ENCODE data around the gene KIDINS220. TPM values are rescaled to one million over a fixed set of nuclear protein-coding genes. Genes with fewer than 3 reads are reported as not detected.

The KIDINS220 gene
- total RNA-seq, 1 donor from 2014 or later, result 101 TPM

GRCh38 chr2:8870441-8870840 is 33.0 kb upstream of the KIDINS220 start:
- Mint-ChIP-seq H3K36me3 (ENCODE audit: unreplicated experiment) (peaks cover 23% of the 10 kb centered on the region), H3K9me3 (ENCODE audit: unreplicated experiment) (no peaks in the 10 kb centered on the region), H3K4me1 (ENCODE audit: unreplicated experiment) (peaks cover 6% of the 10 kb centered on the region), H3K27me3 (ENCODE audit: unreplicated experiment) (no peaks in the 10 kb centered on the region), H3K4me3 (ENCODE audit: unreplicated experiment) (no peak overlapping the region), H3K27ac (ENCODE audit: unreplicated experiment) (no peak overlapping the region)
- no peak for DNase-seq (ENCODE audit: extremely low spot score, unreplicated experiment)
- TF ChIP-seq CTCF (IDR thresholded peaks at IDR 0.05), result no peak

GRCh38 chr2:8867363-8867762 is 29.9 kb upstream of the KIDINS220 start:
- Mint-ChIP-seq H3K9me3 (ENCODE audit: unreplicated experiment) (no peaks in the 10 kb centered on the region), H3K4me1 (ENCODE audit: unreplicated experiment) (no peaks in the 10 kb centered on the region), H3K27me3 (ENCODE audit: unreplicated experiment) (no peaks in the 10 kb centered on the region), H3K36me3 (ENCODE audit: unreplicated experiment) (peaks cover 42% of the 10 kb centered on the region), H3K4me3 (ENCODE audit: unreplicated experiment) (no peak overlapping the region), H3K27ac (ENCODE audit: unreplicated experiment) (no peak overlapping the region)
- no peak for DNase-seq (ENCODE audit: extremely low spot score, unreplicated experiment)
- no peak for TF ChIP-seq CTCF (IDR thresholded peaks at IDR 0.05)

GRCh38 chr2:8863331-8863953 is 26.0 kb upstream of the KIDINS220 start:
- Mint-ChIP-seq H3K4me1 (ENCODE audit: unreplicated experiment) (peaks cover 2% of the 10 kb centered on the region), H3K27ac (ENCODE audit: unreplicated experiment) (no peak overlapping the region), H3K27me3 (ENCODE audit: unreplicated experiment) (no peaks in the 10 kb centered on the region), H3K4me3 (ENCODE audit: unreplicated experiment) (no peak overlapping the region), H3K36me3 (ENCODE audit: unreplicated experiment) (peaks cover 53% of the 10 kb centered on the region), H3K9me3 (ENCODE audit: unreplicated experiment) (no peaks in the 10 kb centered on the region)
- no peak for TF ChIP-seq CTCF (IDR thresholded peaks at IDR 0.05)
- DNase-seq (ENCODE audit: extremely low spot score, unreplicated experiment), result peak; percentile 53

GRCh38 chr2:8862230-8862629 is 24.8 kb upstream of the KIDINS220 start:
- Mint-ChIP-seq H3K36me3 (ENCODE audit: unreplicated experiment) (peaks cover 53% of the 10 kb centered on the region), H3K4me3 (ENCODE audit: unreplicated experiment) (no peak overlapping the region), H3K27me3 (ENCODE audit: unreplicated experiment) (no peaks in the 10 kb centered on the region), H3K27ac (ENCODE audit: unreplicated experiment) (no peak overlapping the region), H3K4me1 (ENCODE audit: unreplicated experiment) (peaks cover 8% of the 10 kb centered on the region), H3K9me3 (ENCODE audit: unreplicated experiment) (no peaks in the 10 kb centered on the region)
- no peak for DNase-seq (ENCODE audit: extremely low spot score, unreplicated experiment)
- TF ChIP-seq CTCF (IDR thresholded peaks at IDR 0.05), result no peak

GRCh38 chr2:8861797-8862196 is 24.4 kb upstream of the KIDINS220 start:
- peaks cover 55% of the 10 kb centered on the region for H3K36me3 Mint-ChIP-seq (ENCODE audit: unreplicated experiment)
- no peak for TF ChIP-seq CTCF (IDR thresholded peaks at IDR 0.05)
- H3K4me1 Mint-ChIP-seq (ENCODE audit: unreplicated experiment), result peaks cover 8% of the 10 kb centered on the region
- H3K27me3 Mint-ChIP-seq (ENCODE audit: unreplicated experiment), result no peaks in the 10 kb centered on the region
- no peak overlapping the region for H3K4me3 Mint-ChIP-seq (ENCODE audit: unreplicated experiment)
- H3K9me3 Mint-ChIP-seq (ENCODE audit: unreplicated experiment), result no peaks in the 10 kb centered on the region
- no peak overlapping the region for H3K27ac Mint-ChIP-seq (ENCODE audit: unreplicated experiment)
- no peak for DNase-seq (ENCODE audit: extremely low spot score, unreplicated experiment)
